PFSK-1 (cell line): Measurements from ENCODE around the gene MYH13.

Experiments
- FOXP2 ChIP-seq: optimal IDR thresholded peaks from 2 replicates; pipeline ENCODE3; 2011; ENCODE audit warnings: borderline replicate concordance, control low read depth, inconsistent platforms; ENCODE audit not compliant: insufficient read depth; ENCODE audit errors: extremely low read length, extremely low read depth
- POLR2AphosphoS5 ChIP-seq: IDR thresholded peaks from 2 replicates; pipeline ENCODE4 v1.6.1; 2012; ENCODE audit warnings: low read depth, mild to moderate bottlenecking, control low read depth, low read length, moderate library complexity
- SIN3A ChIP-seq: IDR thresholded peaks from 2 replicates; pipeline ENCODE4 v1.6.1; 2012; ENCODE audit warnings: mild to moderate bottlenecking, low read length, moderate library complexity, borderline replicate concordance; ENCODE audit not compliant: insufficient read depth
- TAF1 ChIP-seq: IDR thresholded peaks from 2 replicates; pipeline ENCODE4 v1.6.1; 2012; ENCODE audit warnings: low read length, control low read depth, borderline replicate concordance; ENCODE audit not compliant: insufficient read depth
- TF ChIP-seq, protein P1 (sequence below), 2 experiments: IDR thresholded peaks; 2 replicates each; pipeline versions ENCODE4 v1.6.1 to v1.8.0; 2011 to 2012; ENCODE audit warnings: low read depth in 2 of 2, low read length in 2 of 2, control low read depth in 1 of 2, inconsistent platforms in 1 of 2, mild to moderate bottlenecking in 1 of 2, moderate library complexity in 1 of 2; ENCODE audit not compliant: insufficient read depth in 1 of 2

Gene MYH13

DNA sequence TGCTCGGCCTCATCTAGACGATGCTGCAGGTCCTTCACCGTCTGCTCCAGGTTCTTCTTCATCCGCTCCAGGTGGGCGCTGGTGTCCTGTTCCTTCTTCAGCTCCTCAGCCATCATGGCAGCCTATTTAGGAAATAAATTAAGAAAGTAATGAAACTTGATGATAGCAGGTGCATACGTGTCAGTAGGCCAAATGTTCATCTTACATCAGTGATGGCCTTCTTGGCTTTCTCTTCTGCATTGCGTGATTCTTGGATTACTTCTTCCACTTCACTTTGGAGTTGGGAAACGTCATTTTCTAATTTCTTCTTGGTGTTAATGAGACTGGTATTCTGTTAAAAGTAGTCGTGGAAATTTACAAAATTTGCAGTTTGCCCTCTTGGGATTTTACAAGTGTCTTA lies 20.1 kb upstream of the MYH13 start:
- TF ChIP-seq TAF1 = no peak
- TF ChIP-seq, protein P1, sequence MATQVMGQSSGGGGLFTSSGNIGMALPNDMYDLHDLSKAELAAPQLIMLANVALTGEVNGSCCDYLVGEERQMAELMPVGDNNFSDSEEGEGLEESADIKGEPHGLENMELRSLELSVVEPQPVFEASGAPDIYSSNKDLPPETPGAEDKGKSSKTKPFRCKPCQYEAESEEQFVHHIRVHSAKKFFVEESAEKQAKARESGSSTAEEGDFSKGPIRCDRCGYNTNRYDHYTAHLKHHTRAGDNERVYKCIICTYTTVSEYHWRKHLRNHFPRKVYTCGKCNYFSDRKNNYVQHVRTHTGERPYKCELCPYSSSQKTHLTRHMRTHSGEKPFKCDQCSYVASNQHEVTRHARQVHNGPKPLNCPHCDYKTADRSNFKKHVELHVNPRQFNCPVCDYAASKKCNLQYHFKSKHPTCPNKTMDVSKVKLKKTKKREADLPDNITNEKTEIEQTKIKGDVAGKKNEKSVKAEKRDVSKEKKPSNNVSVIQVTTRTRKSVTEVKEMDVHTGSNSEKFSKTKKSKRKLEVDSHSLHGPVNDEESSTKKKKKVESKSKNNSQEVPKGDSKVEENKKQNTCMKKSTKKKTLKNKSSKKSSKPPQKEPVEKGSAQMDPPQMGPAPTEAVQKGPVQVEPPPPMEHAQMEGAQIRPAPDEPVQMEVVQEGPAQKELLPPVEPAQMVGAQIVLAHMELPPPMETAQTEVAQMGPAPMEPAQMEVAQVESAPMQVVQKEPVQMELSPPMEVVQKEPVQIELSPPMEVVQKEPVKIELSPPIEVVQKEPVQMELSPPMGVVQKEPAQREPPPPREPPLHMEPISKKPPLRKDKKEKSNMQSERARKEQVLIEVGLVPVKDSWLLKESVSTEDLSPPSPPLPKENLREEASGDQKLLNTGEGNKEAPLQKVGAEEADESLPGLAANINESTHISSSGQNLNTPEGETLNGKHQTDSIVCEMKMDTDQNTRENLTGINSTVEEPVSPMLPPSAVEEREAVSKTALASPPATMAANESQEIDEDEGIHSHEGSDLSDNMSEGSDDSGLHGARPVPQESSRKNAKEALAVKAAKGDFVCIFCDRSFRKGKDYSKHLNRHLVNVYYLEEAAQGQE (IDR thresholded peaks at IDR 0.05; ENCODE audit: insufficient read depth in 1 of 2, low read depth in 2 of 2, low read length in 2 of 2) = no peak

- TF ChIP-seq TAF1 (no peak), SIN3A (no peak), FOXP2 (no peak), POLR2AphosphoS5 (no peak)
- TF ChIP-seq, protein P1 (IDR thresholded peaks at IDR 0.05; ENCODE audit: insufficient read depth in 1 of 2, low read depth in 2 of 2, low read length in 2 of 2) = no peak
Observed at GRCh38 chr17:10385871-10386270, 13.1 kb upstream of the MYH13 start.

- TF ChIP-seq POLR2AphosphoS5 = no peak
- TF ChIP-seq FOXP2 = no peak
- TF ChIP-seq SIN3A = no peak
- no peak for TF ChIP-seq TAF1
- TF ChIP-seq, protein P1 (IDR thresholded peaks at IDR 0.05; ENCODE audit: insufficient read depth in 1 of 2, low read depth in 2 of 2, low read length in 2 of 2) = no peak
Observed at GRCh38 chr17:10384175-10384574, 11.4 kb upstream of the MYH13 start.

DNA sequence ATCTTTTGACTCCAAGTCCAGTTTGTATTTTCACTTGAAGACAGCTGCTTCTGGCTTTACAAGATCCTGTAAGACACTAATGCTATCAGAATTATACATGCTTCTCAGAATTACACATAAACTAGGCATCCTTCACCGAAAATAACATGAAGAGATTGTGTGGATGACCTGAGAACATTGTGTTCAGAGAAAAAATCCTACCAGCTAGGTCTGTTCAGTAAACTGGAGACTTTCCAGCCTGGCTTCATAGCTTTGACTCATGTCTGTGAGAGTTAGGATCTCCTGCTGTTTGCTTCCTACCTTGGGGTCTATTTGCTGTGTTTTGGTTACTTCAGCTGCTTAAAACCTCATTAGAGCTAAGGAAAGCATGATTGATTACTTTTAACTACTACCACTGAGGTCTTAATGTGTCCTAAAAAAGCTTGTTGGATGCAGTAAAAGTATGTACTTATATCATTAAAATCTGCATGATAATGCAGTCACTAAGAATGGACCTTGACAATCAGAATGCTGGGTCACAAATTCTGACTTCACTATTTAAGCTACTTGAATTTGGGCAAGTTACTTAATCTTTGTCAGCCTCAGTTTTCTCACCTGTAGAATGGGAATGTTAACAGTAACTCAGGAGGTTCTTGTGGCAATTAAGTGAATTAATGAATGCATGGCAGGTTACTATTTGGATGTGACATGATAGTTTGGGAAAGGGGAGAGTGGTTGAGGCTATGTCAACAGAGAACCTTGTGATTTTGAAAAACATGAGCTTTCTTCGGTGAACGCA lies 8.0 kb upstream of the MYH13 start:
- TF ChIP-seq SIN3A (no peak), FOXP2 (no peak), TAF1 (no peak), POLR2AphosphoS5 (no peak)
- TF ChIP-seq, protein P1 (IDR thresholded peaks at IDR 0.05; ENCODE audit: insufficient read depth in 1 of 2, low read depth in 2 of 2, low read length in 2 of 2) = no peak

DNA sequence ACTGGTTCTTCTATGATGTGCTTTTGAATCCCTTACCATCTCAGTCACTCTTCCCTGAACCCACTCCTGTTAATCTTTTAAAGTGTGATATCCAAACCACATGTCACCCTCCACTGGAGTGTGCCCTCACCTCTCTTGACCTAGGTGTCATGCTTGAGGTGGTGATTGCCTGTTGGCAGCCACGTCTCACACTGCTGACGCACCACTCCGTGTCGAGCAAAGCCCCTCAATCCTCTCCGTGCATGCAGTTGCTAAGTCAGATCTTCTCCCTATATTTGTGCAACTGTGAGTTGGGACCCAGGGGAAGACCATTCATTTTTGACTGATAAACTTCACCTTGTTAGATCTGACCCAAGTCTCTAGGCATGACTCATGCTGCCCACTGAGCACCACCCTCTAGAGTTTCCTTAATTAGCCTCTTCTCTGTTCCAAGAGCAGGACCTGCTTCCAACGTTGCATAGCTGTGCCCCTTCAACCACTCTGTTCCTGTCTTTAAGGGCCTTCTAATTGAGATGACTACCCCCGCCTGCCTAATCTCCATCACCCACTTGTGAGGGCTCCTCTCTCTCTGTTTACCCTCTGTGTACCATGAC lies 2.7 kb downstream of the MYH13 start:
- no peak for TF ChIP-seq POLR2AphosphoS5
- TF ChIP-seq SIN3A = no peak
